Loucy (cell line): ENCODE results near the gene FBLIM1.

ENCODE experiments used
- H2AFZ ChIP-seq: fragments of 200-600 bp; sonication (generic); 2 replicates; pipeline ENCODE4 v1.6.0; 2016; ENCODE audit warnings: antibody characterized with exemption, mild to moderate bottlenecking, low read length, moderate library complexity
- H3F3A ChIP-seq: fragments of 200-600 bp; 2 replicates; pipeline ENCODE4 v1.6.0; 2016; ENCODE audit warnings: antibody characterized with exemption, low read depth, mild to moderate bottlenecking
- H3K27me3 ChIP-seq: fragments of 200-600 bp; sonication (generic); 2 replicates; pipeline ENCODE4 v1.6.1; 2014; ENCODE audit warnings: low read length, mild to moderate bottlenecking; ENCODE audit not compliant: insufficient read depth, poor library complexity, severe bottlenecking
- H3K36me3 ChIP-seq: fragments of 200-600 bp; sonication (generic); 2 replicates; pipeline ENCODE4 v1.6.1; 2016; ENCODE audit warnings: low read length; ENCODE audit not compliant: insufficient read depth
- H3K4me1 ChIP-seq: fragments of 200-600 bp; sonication (generic); 2 replicates; pipeline ENCODE4 v1.5.1; 2014; ENCODE audit warnings: low read length, mild to moderate bottlenecking; ENCODE audit not compliant: insufficient read depth, poor library complexity, severe bottlenecking
- H3K4me2 ChIP-seq: fragments of 200-600 bp; sonication (generic); 2 replicates; pipeline ENCODE4 v1.6.0; 2014; ENCODE audit warnings: antibody characterized with exemption, low read length, low read depth, mild to moderate bottlenecking; ENCODE audit not compliant: poor library complexity, severe bottlenecking
- H3K4me3 ChIP-seq: fragments of 200-600 bp; sonication (generic); 2 replicates; pipeline ENCODE4 v1.5.1; 2014; ENCODE audit warnings: low read length, mild to moderate bottlenecking, mixed read lengths; ENCODE audit not compliant: poor library complexity, severe bottlenecking
- H3K79me2 ChIP-seq: fragments of 200-600 bp; sonication (generic); 2 replicates; pipeline ENCODE4 v1.6.1; 2014; ENCODE audit warnings: low read length; ENCODE audit not compliant: insufficient read depth
- H3K9ac ChIP-seq: fragments of 200-600 bp; sonication (generic); 2 replicates; pipeline ENCODE4 v1.6.0; 2014; ENCODE audit warnings: mild to moderate bottlenecking, low read depth, low read length, moderate library complexity; ENCODE audit not compliant: poor library complexity, severe bottlenecking
- H3K9me2 ChIP-seq: fragments of 200-600 bp; sonication (generic); replicated peaks from 2 replicates; pipeline ENCODE4 v1.6.1; 2016; ENCODE audit warnings: low read depth, low read length, mixed read lengths
- H3K9me3 ChIP-seq: fragments of 200-600 bp; sonication (generic); 2 replicates; pipeline ENCODE4 v1.6.1; 2014; ENCODE audit warnings: mild to moderate bottlenecking, antibody characterized with exemption, low read length, low read depth; ENCODE audit not compliant: insufficient read depth
- H4K20me1 ChIP-seq: fragments of 200-600 bp; sonication (generic); 2 replicates; pipeline ENCODE4 v1.6.0; 2014; ENCODE audit warnings: antibody characterized with exemption, low read length, mild to moderate bottlenecking; ENCODE audit not compliant: insufficient read depth, poor library complexity, severe bottlenecking
- CTCF ChIP-seq: fragments of 200-600 bp; sonication (generic); conservative IDR thresholded peaks from 2 replicates; pipeline ENCODE4 v1.5.1; 2014; ENCODE audit warnings: mild to moderate bottlenecking, antibody characterized with exemption, low read length
- EZH2phosphoT487 ChIP-seq: fragments of 200-600 bp; IDR thresholded peaks from 2 replicates; pipeline ENCODE4 v1.6.1; 2018; ENCODE audit warnings: antibody characterized with exemption, mild to moderate bottlenecking, moderate library complexity, borderline replicate concordance

FBLIM1 gene

GRCh38 chr1:15761366-15762128 lies 3.0 kb downstream of the FBLIM1 start:
- TF ChIP-seq CTCF: no peak
- no peak for TF ChIP-seq EZH2phosphoT487
- Histone ChIP-seq H3K9me3 (no peaks in the 10 kb centered on the region), H3K9me2 (no peaks in the 10 kb centered on the region), H2AFZ (no peak overlapping the region), H3K4me3 (no peak overlapping the region), H3F3A (no peaks in the 10 kb centered on the region), H3K4me1 (no peaks in the 10 kb centered on the region), H4K20me1 (no peaks in the 10 kb centered on the region), H3K9ac (no peak overlapping the region), H3K36me3 (no peaks in the 10 kb centered on the region), H3K4me2 (no peak overlapping the region), H3K27me3 (no peaks in the 10 kb centered on the region), H3K79me2 (no peaks in the 10 kb centered on the region)

- no peaks in the 10 kb centered on the region for H4K20me1 ChIP-seq
- no peaks in the 10 kb centered on the region for H3K9me2 ChIP-seq
- H3K4me1 ChIP-seq: no peaks in the 10 kb centered on the region
- H3K4me3 ChIP-seq: no peak overlapping the region
- no peaks in the 10 kb centered on the region for H3K79me2 ChIP-seq
- no peaks in the 10 kb centered on the region for H3K9me3 ChIP-seq
- H3K9ac ChIP-seq: no peak overlapping the region
- H3F3A ChIP-seq: no peaks in the 10 kb centered on the region
- no peak for TF ChIP-seq EZH2phosphoT487
- no peak for TF ChIP-seq CTCF
- H2AFZ ChIP-seq: no peak overlapping the region
- no peak overlapping the region for H3K4me2 ChIP-seq
- no peaks in the 10 kb centered on the region for H3K36me3 ChIP-seq
- no peaks in the 10 kb centered on the region for H3K27me3 ChIP-seq
Observed at GRCh38 chr1:15762546-15762945, 4.0 kb downstream of the FBLIM1 start.

GRCh38 chr1:15764269-15764764 lies 5.7 kb downstream of the FBLIM1 start:
- H3K4me3 ChIP-seq: no peak overlapping the region
- H3K79me2 ChIP-seq: no peaks in the 10 kb centered on the region
- TF ChIP-seq EZH2phosphoT487: no peak
- no peak for TF ChIP-seq CTCF
- H3K27me3 ChIP-seq: no peaks in the 10 kb centered on the region
- no peak overlapping the region for H3K9ac ChIP-seq
- H3K9me2 ChIP-seq: no peaks in the 10 kb centered on the region
- no peak overlapping the region for H2AFZ ChIP-seq
- H3K9me3 ChIP-seq: no peaks in the 10 kb centered on the region
- H3K4me2 ChIP-seq: no peak overlapping the region
- no peaks in the 10 kb centered on the region for H3K36me3 ChIP-seq
- H3F3A ChIP-seq: no peaks in the 10 kb centered on the region
- no peaks in the 10 kb centered on the region for H3K4me1 ChIP-seq
- no peaks in the 10 kb centered on the region for H4K20me1 ChIP-seq
